ENCODE results near the gene SAP25.

SAP25 gene

DNA sequence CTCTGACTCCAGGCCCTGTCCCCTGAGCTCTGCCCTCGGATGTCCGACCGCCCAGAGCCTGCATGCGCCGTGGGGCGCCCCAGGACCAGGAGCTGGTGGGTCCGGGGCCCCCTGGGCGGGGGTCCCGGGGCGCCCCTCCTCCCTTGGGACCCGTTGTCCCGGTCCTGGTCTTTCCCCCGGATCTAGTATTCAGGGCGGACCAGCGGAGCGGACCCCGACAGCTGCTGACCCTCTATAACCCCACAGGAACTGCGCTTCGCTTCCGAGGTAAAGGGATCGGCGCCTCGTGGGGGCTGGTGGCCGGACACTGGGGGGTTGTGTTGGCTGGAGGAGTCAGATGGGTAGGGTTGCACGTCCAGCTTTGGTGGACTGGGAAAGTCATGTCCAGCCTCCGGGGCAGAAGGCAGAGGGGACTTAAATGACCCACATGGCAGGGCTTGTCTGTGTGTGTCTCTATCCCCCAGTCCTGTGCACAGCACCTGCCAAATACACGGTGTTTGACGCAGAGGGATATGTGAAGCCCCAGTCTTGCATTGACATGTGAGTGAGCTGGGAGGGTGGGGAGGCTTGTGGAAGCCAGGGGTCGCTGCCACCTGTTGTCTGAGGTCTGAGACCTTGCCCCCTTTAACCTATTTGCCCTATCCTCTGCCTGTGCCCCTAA lies 39.2 kb upstream of the SAP25 start:
- peak overlapping the region; percentile 74 for H3K4me3 ChIP-seq (ENCODE audit: low read depth, low read length)
- TF ChIP-seq, protein P1, sequence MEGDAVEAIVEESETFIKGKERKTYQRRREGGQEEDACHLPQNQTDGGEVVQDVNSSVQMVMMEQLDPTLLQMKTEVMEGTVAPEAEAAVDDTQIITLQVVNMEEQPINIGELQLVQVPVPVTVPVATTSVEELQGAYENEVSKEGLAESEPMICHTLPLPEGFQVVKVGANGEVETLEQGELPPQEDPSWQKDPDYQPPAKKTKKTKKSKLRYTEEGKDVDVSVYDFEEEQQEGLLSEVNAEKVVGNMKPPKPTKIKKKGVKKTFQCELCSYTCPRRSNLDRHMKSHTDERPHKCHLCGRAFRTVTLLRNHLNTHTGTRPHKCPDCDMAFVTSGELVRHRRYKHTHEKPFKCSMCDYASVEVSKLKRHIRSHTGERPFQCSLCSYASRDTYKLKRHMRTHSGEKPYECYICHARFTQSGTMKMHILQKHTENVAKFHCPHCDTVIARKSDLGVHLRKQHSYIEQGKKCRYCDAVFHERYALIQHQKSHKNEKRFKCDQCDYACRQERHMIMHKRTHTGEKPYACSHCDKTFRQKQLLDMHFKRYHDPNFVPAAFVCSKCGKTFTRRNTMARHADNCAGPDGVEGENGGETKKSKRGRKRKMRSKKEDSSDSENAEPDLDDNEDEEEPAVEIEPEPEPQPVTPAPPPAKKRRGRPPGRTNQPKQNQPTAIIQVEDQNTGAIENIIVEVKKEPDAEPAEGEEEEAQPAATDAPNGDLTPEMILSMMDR (IDR thresholded peaks at IDR 0.05; ENCODE audit: low read depth, low read length, missing control alignments): peak; percentile 15
- no peak for DNase-seq (ENCODE audit: low read depth)

DNA sequence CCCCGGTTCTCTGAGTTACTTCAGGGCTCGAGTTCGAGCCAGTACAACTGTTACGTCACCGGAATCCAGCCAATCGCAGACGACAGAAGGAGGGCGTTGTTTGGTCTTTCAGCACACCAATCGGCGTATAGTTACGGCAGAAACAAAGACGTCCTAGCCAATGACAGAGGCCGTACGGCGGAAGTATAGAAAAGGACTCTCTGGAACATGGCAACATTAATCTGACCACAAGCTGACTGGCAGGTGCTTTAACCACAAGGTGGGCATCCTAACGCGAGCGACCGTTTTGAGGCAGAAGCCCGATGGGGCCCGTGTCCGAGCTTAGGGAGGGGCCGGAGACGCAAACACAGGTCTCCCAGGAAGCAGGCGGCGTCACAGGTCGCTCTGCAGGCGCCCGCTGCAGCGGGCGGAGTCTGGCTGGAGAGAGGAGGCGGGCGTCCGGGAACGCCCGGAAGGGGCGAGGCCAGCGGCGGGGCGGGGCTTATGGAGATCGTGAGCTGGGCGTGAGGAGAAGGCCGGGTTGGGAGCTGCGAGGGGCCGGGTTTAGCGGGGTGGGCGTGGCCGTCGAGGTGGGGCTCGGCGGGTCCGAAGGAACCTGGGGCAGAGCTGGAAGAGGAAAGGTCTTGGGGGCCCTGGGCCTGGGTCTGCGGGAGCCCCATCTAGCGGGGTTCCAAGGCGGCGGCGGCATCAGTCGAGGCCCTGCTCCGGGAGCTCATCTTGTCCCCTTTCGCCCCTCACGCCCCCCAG lies 38.5 kb upstream of the SAP25 start, which contains the start of gene MOSPD3:
Gene MOSPD3 (plus strand): TSS at position 558 of the 747 bp plus-strand sequence. CDS start 252 bp downstream, outside the sequence.
- DNase-seq (ENCODE audit: low read depth): peak; percentile 99
- TF ChIP-seq, protein P1 (IDR thresholded peaks at IDR 0.05; ENCODE audit: low read depth, low read length, missing control alignments): no peak
- H3K4me3 ChIP-seq (ENCODE audit: low read depth, low read length): peak within 1 kb of the TSS; percentile 74

DNA sequence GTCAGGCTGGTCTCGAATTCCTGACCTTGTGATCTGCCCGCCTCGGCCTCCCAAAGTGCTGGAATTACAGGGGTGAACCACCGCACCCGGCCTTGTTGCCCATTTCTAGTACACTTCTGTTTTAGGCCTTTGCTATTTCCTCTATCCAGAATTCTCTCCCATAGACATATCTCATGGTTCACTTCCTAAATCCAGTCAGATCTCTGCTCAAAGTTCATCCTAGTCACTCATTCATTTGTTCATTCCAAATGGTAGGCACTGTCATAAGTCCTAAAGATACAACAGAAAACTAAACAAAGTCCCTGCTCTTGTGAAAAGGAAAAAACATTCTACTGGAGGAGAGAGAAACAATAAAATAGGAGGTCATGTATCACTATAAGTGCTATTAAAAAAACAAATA lies 36.3 kb upstream of the SAP25 start:
- H3K4me3 ChIP-seq (ENCODE audit: low read depth, low read length): no peak overlapping the region
- no peak for DNase-seq (ENCODE audit: low read depth)
- TF ChIP-seq, protein P1 (IDR thresholded peaks at IDR 0.05; ENCODE audit: low read depth, low read length, missing control alignments): no peak

DNA sequence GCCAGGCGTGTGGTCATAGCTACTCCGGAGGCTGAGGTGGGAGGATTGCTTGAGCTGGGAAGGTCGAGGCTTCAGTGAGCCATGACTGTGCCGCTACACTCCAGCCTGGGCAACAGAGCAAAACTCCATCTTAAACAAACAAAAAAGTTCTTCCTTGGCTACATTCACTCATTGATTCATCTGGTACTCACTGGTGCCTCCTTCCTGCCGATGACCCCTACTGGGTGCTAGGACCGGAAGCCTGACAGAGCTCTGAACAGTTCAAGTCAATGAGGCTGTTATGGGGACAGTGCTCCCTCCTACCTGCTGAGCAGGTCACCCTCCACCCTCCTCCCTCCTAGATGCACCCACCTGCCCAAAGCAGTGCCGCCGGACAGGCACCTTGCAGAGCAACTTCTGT lies 33.4 kb upstream of the SAP25 start:
- H3K4me3 ChIP-seq (ENCODE audit: low read depth, low read length): no peak overlapping the region
- DNase-seq (ENCODE audit: low read depth): no peak
- TF ChIP-seq, protein P1 (IDR thresholded peaks at IDR 0.05; ENCODE audit: low read depth, low read length, missing control alignments): no peak

DNA sequence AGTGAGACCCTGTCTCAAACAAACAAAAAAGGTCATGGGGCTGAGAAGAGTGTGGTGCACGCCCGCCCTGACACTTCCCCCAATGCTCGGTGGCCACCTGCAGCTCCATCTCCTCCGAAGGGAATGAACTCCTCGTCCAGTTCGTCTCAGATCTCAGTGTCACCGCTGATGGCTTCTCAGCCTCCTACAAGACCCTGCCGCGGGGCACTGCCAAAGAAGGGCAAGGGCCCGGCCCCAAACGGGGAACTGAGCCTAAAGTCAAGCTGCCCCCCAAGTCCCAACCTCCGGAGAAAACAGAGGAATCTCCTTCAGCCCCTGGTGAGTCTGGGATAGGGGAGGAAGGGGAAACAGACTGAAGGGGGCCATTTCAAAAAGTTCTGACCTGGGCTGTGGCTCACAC lies 32.6 kb upstream of the SAP25 start:
- TF ChIP-seq, protein P1 (IDR thresholded peaks at IDR 0.05; ENCODE audit: low read depth, low read length, missing control alignments): no peak
- DNase-seq (ENCODE audit: low read depth): no peak
- no peak overlapping the region for H3K4me3 ChIP-seq (ENCODE audit: low read depth, low read length)

DNA sequence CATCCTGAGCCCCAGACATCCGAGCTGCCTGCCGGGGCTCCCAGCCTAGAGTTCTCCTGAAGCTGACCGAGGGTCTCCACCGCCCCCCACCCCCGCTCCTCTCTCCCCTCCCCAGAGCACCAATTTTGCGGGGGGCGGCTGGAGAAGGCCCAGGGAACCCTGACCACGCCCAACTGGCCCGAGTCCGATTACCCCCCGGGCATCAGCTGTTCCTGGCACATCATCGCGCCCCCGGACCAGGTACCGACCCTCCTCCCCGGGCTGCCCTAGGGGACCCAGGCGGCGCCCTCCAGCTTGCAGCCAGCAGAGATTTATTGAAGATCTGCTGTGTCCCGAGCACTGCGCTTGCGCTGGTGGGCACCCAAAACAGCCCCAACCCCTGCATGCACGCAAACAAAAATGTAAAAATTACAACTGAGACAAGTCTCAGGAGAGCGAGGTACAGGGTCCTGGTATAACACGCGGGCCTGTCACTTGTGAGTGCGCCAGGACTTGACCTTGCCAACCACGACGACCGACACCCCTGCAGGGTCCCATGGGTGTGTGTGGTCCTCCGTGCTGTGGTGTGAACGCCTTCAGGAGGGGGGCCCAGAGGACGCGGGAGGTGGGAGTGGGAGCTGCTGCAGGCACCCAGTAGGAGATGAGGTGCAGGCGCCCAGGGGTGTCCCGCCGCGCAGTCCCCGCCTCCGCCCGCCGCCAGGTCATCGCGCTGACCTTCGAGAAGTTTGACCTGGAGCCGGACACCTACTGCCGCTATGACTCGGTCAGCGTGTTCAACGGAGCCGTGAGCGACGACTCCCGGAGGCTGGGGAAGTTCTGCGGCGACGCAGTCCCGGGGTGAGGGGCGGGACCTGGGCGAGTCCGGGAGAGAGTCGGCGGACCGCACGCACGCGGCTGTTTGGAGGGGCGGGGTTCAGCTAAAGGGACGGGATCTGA lies 31.5 kb upstream of the SAP25 start:
- H3K4me3 ChIP-seq (ENCODE audit: low read depth, low read length): peak overlapping the region; percentile 67
- TF ChIP-seq, protein P1 (IDR thresholded peaks at IDR 0.05; ENCODE audit: low read depth, low read length, missing control alignments): no peak
- DNase-seq (ENCODE audit: low read depth): no peak

Data from GM12864 (cell line).